ENCODE measurements around the gene SEC61G. TPM values are rescaled to one million over a fixed set of nuclear protein-coding genes. Genes with fewer than 3 reads are reported as not detected.

The SEC61G gene
- total and polyA plus RNA-seq, 10 donors: 52.8 to 290 (median 178) TPM

DNA sequence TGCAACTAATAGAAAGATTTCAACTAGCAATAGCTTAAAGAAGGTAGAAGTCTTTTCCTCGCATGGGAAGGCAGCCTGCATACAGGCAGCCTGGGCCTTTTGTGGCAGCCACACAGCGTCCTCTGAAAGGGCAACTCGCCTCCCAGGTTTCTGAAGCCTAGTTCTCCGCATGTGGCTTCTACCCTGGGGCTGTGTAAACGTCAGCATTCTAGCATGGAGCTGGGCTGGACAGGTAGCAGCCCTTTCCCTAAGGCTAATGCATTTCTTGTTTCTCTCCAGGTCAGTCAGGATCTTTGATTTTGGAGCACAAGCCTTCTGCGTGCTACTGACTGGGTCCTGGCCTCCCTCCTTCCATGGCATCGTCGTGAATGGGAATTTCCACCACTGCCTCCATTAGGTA, 23.8 kb upstream of the SEC61G start:
- no peak for DNase-seq
- no peak for TF ChIP-seq CTCF (IDR thresholded peaks at IDR 0.05 in 8 of 11, conservative IDR thresholded peaks at IDR 0.05 in 3 of 11)
- no peak for TF ChIP-seq POLR2A (IDR thresholded peaks at IDR 0.05)
- TF ChIP-seq POLR2AphosphoS5 (IDR thresholded peaks at IDR 0.05): no peak
- H3K27ac ChIP-seq: no peak overlapping the region
- H3K4me3 ChIP-seq: no peak overlapping the region
- H3K27me3 ChIP-seq (replicated peaks in 1 of 7): peaks cover 0 to 6% (median 0%) of the 10 kb centered on the region in 7 donors
- H3K36me3 ChIP-seq: no peaks in the 10 kb centered on the region
- no peaks in the 10 kb centered on the region for H3K9me3 ChIP-seq
- 73 to 89% (median 77%) methylated on average over 8 of the region's 8 CpGs for WGBS, 5 donors
- intact Hi-C loops (cut with DNase I; ENCODE audit: low total_unique reads): no loop called here
- H3K4me1 ChIP-seq: no peaks in the 10 kb centered on the region

DNA sequence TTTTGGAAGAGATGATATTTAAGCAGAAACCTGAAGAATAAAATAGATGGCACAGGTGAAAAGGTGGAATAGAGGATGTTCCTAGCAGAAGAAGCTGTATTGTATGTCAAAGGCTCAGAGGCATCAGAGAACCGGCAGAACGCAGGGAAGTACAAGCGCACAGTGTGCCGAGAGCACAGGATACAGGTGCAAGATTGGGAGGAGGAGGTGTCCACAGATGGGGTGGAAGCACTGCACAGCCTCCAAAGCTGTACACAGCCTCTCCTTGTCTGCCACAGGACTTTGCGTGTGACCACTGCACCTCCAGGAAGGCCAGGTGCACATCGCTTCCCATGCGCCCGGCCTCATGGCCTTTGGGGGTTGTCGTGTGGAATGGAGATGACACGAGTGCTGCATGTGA, 23.3 kb upstream of the SEC61G start:
- 88 to 94% (median 89%) methylated on average over 10 of the region's 10 CpGs for WGBS, 5 donors
- no peak overlapping the region for H3K27ac ChIP-seq
- TF ChIP-seq POLR2AphosphoS5 (IDR thresholded peaks at IDR 0.05): no peak
- intact Hi-C loops (cut with DNase I; ENCODE audit: low total_unique reads): no loop called here
- no peak for DNase-seq
- H3K36me3 ChIP-seq: no peaks in the 10 kb centered on the region
- H3K9me3 ChIP-seq: no peaks in the 10 kb centered on the region
- H3K4me1 ChIP-seq: no peaks in the 10 kb centered on the region
- H3K27me3 ChIP-seq (replicated peaks in 1 of 7): peaks cover 0 to 4% (median 0%) of the 10 kb centered on the region in 7 donors
- H3K4me3 ChIP-seq: no peak overlapping the region

DNA sequence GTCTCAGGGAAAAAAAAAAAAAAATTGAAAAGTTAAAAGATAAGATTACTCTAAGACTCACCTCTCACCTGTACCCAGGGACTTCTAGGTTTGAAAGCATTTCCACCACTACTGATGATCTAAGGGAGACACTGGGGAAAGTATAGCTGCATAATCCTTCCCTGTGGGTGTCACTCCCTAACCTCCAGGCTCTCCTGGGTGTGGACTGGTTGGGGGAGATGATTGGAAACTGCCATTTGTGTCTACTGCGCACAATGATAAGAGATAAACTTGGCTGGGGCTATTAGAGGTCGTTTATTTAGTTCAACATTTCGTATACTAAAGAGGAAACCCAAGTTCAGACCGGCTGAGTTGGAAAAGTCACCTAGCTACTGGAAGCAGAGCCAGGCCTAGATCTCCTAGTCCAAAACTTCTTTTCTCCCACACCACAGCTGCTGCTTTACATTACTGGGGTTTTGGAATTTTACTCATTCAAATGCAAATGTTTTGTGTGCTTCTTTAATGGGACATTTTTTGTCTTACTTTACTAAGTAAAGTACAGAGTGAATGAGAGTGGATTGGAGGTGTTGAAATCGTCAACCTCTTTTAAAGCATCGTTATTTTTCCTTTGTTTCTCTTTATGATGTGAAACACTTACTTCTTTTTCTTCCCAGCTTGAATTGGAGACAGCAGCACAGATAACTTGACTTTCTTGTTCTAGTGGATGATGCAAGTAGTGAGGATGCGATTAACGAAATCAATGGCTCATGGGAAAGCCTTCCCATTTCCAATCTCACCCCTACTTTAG, 22.3 kb upstream of the SEC61G start:
- intact Hi-C loops (cut with DNase I; ENCODE audit: low total_unique reads): no loop called here
- 62 to 67% (median 65%) methylated on average over 8 of the region's 8 CpGs for WGBS, 5 donors
- no peak for DNase-seq
- H3K27ac ChIP-seq: no peak overlapping the region
- peaks cover 0 to 7% (median 4%) of the 10 kb centered on the region in 8 donors for H3K9me3 ChIP-seq
- no peaks in the 10 kb centered on the region for H3K36me3 ChIP-seq
- H3K27me3 ChIP-seq (replicated peaks in 1 of 7): peaks cover 0 to 4% (median 0%) of the 10 kb centered on the region in 7 donors
- H3K4me1 ChIP-seq: no peaks in the 10 kb centered on the region
- TF ChIP-seq CTCF (IDR thresholded peaks at IDR 0.05 in 8 of 11, conservative IDR thresholded peaks at IDR 0.05 in 3 of 11) (no peak), POLR2A (IDR thresholded peaks at IDR 0.05) (no peak), POLR2AphosphoS5 (IDR thresholded peaks at IDR 0.05) (no peak)
- no peak overlapping the region for H3K4me3 ChIP-seq

- Histone ChIP-seq H3K36me3 (no peaks in the 10 kb centered on the region), H3K27ac (no peak overlapping the region), H3K4me3 (no peak overlapping the region), H3K9me3 (peaks cover 0 to 16% (median 12%) of the 10 kb centered on the region in 8 donors), H3K4me1 (no peaks in the 10 kb centered on the region), H3K27me3 (replicated peaks in 1 of 7) (peaks cover 0 to 4% (median 0%) of the 10 kb centered on the region in 7 donors)
- WGBS, 5 donors: 71 to 96% (median 90%) methylated on average over 5 of the region's 5 CpGs
- no peak for TF ChIP-seq POLR2AphosphoS5 (IDR thresholded peaks at IDR 0.05)
- no peak for TF ChIP-seq CTCF (IDR thresholded peaks at IDR 0.05 in 8 of 11, conservative IDR thresholded peaks at IDR 0.05 in 3 of 11)
- no peak for TF ChIP-seq POLR2A (IDR thresholded peaks at IDR 0.05)
- intact Hi-C loops (cut with DNase I; ENCODE audit: low total_unique reads): no loop called here
- DNase-seq: no peak
Observed at GRCh38 chr7:54780490-54780889, 21.5 kb upstream of the SEC61G start.

Data from spleen (tissue), 11 donors.